Glutamatergic neuron (in vitro differentiated cells): ENCODE measurements around the gene GPR153. TPM values are rescaled to one million over a fixed set of nuclear protein-coding genes. Genes with fewer than 3 reads are reported as not detected.
"Not testable (repeated sequence)": the region's sequence is repeated elsewhere in the genome, so short reads cannot be mapped to it uniquely, and the experiment has no call there.

Source experiments
- DNase-seq: peaks from one replicate; pipeline ENCODE4 v3.0.0; 2022
- H3K27ac Mint-ChIP-seq: one replicate; pipeline ENCODE4 v1.8.0; 2020; ENCODE audit warnings: mild to moderate bottlenecking, mixed read lengths, inconsistent platforms; ENCODE audit not compliant: unreplicated experiment
- H3K27me3 Mint-ChIP-seq: one replicate; pipeline ENCODE4 v1.8.0; 2020; ENCODE audit warnings: mild to moderate bottlenecking, moderate library complexity, mixed read lengths, inconsistent platforms; ENCODE audit not compliant: unreplicated experiment
- H3K36me3 Mint-ChIP-seq: one replicate; pipeline ENCODE4 v1.8.0; 2020; ENCODE audit warnings: mild to moderate bottlenecking, mixed read lengths, inconsistent platforms; ENCODE audit not compliant: unreplicated experiment
- H3K4me1 Mint-ChIP-seq: one replicate; pipeline ENCODE4 v1.8.0; 2020; ENCODE audit warnings: mild to moderate bottlenecking, low read depth, mixed read lengths, inconsistent platforms; ENCODE audit not compliant: unreplicated experiment
- H3K4me3 Mint-ChIP-seq: one replicate; pipeline ENCODE4 v1.8.0; 2020; ENCODE audit warnings: mild to moderate bottlenecking, mixed read lengths, inconsistent platforms; ENCODE audit not compliant: unreplicated experiment
- H3K9me3 Mint-ChIP-seq: one replicate; pipeline ENCODE4 v1.8.0; 2020; ENCODE audit warnings: mild to moderate bottlenecking, moderate library complexity, mixed read lengths, inconsistent platforms; ENCODE audit not compliant: unreplicated experiment
- CTCF ChIP-seq: fragments of 200-600 bp; sonication (generic); IDR thresholded peaks from one replicate; pipeline ENCODE4 v1.5.0; 2021; ENCODE audit not compliant: partially characterized antibody, unreplicated experiment
- total RNA-seq: library from RNA; stranded (reverse); fragmentation: NEBNext Ultra II Directional; extraction: Animal tissue kit (Norgen Biotek cat#: 25700); gene quantifications from one replicate; pipeline ENCODE4 v1.2.1, GENCODE V29; 2021; ENCODE audit not compliant: unreplicated experiment

The GPR153 gene
- total RNA-seq, 1 donor from 2014 or later: 174 TPM

- H3K4me1 Mint-ChIP-seq: peaks cover 6% of the 10 kb centered on the region
- peaks cover 2% of the 10 kb centered on the region for H3K27me3 Mint-ChIP-seq
- no peak overlapping the region for H3K27ac Mint-ChIP-seq
- peaks cover 8% of the 10 kb centered on the region for H3K9me3 Mint-ChIP-seq
- no peaks in the 10 kb centered on the region for H3K36me3 Mint-ChIP-seq
- no peak for TF ChIP-seq CTCF
- H3K4me3 Mint-ChIP-seq: no peak overlapping the region
- no peak for DNase-seq
These were observed 40.7 kb downstream of the GPR153 start for GRCh38 chr1:6220236-6220635.

DNA sequence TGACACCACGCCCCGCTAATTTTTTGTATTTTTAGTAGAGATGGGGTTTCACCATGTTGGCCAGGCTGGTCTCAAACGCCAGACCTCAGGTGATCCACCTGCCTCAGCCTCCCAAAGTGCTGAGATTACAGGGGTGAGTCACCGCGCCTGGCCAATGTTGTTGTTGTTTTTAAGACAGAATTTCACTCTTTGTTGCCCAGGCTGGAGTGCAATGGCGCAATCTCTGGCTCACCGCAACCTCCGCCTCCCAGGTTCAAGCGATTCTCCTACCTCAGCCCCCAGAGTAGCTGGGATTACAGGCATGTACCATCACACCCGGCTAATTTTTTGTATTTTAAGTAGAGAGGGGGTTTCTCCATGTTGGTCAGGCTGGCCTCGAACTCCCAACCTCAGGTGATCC is 41.3 kb downstream of the GPR153 start:
- H3K4me1 Mint-ChIP-seq, H3K4me3 Mint-ChIP-seq: not testable (repeated sequence)

GRCh38 chr1:6218375-6219164 is 42.3 kb downstream of the GPR153 start:
- no peaks in the 10 kb centered on the region for H3K36me3 Mint-ChIP-seq
- peaks cover 6% of the 10 kb centered on the region for H3K4me1 Mint-ChIP-seq
- H3K27ac Mint-ChIP-seq: peak overlapping the region; percentile 70
- H3K27me3 Mint-ChIP-seq: peaks cover 2% of the 10 kb centered on the region
- H3K9me3 Mint-ChIP-seq: peaks cover 8% of the 10 kb centered on the region
- no peak for DNase-seq
- peak overlapping the region; percentile 64 for H3K4me3 Mint-ChIP-seq
- no peak for TF ChIP-seq CTCF

More for the DNA sequence above, 41.3 kb downstream of the GPR153 start:
- H3K27ac Mint-ChIP-seq, DNase-seq, H3K27me3 Mint-ChIP-seq, H3K9me3 Mint-ChIP-seq, H3K36me3 Mint-ChIP-seq: not testable (repeated sequence)

DNA sequence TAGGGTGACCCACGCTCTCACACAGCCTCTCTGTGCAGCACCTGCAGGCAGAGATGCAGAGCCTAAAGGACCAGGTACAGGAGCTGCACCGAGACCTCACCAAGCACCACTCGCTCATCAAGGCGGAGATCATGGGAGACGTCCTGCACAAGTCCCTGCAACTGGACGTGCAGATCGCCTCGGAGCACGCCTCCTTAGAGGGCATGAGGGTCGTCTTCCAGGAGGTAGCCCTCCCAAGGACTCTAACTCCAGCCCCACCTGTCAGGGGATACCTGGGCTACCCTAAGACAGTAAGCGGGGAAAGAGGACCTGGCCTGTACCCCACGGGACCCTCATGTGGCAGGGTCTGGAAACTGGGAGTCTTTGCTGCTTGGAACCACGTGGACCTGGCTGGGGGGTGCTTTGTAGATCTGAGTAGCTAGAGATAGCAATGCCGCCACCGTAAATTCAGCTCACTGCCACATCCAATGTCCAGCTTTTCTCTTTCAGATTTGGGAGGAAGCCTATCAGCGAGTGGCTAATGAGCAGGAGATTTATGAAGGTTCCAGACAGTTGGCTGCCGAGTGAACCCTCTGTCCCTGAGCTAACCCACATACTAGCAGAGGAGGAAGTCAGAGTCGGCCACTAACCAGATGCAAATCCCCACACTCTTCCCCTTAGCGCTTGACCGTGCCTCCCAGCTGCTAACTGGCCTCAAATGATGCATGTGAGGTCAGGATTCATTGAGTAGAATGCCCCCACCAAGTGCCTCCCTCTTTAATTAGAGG is 48.5 kb downstream of the GPR153 start:
- Mint-ChIP-seq H3K4me3 (no peak overlapping the region), H3K27ac (no peak overlapping the region), H3K4me1 (no peaks in the 10 kb centered on the region), H3K36me3 (no peaks in the 10 kb centered on the region), H3K9me3 (peaks cover 7% of the 10 kb centered on the region), H3K27me3 (peaks cover 9% of the 10 kb centered on the region)
- no peak for TF ChIP-seq CTCF
- DNase-seq: no peak

DNA sequence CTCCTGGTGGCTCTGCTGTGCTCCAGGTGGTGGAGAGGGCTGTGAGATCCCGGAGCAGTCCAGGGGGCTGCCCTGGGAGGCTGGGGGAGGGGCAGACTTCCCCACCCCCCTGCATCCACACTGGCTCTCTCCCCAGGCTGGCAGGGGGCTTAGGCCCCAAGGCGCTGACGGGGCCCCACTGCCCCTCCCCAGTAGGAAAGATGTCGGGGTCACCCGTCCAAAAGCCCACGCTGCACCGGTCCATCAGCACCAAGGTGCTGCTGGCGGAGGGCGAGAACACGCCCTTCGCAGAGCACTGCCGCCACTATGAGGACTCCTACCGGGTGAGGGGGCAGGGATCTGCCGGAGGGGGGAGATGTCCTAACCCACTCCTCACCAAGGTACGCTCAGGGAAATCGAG is 49.2 kb downstream of the GPR153 start:
- H3K4me1 Mint-ChIP-seq: no peaks in the 10 kb centered on the region
- TF ChIP-seq CTCF: no peak
- no peak overlapping the region for H3K27ac Mint-ChIP-seq
- H3K9me3 Mint-ChIP-seq: peaks cover 4% of the 10 kb centered on the region
- H3K36me3 Mint-ChIP-seq: no peaks in the 10 kb centered on the region
- no peak for DNase-seq
- no peak overlapping the region for H3K4me3 Mint-ChIP-seq
- H3K27me3 Mint-ChIP-seq: peaks cover 9% of the 10 kb centered on the region
